ENCODE results near the gene KCNK4. TPM values are rescaled to one million over a fixed set of nuclear protein-coding genes. Genes with fewer than 3 reads are reported as not detected.

KCNK4 gene
- polyA plus RNA-seq, 1 donor (not counting 4 experiments of a cell fraction or from before 2014, with no cell fraction given) = not detected

DNA sequence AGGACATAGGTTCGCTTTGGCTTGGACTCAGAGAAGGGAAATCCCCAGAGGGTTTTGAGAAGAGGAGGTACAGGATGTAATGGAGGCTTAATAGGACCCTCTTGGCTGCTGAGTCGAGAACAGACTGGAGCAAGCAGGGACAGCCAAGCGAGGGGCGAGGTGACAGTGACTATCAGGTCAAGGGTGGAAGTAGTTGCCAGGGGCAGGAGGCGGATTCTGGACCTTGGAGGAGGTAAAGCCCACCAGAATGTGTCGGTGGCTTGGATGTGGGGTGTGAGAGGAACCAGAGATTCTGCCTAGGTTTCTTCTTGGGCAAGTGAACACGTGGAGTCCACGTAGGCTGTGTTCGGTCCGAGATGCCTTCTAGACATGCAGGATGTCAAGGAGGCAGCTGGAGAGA lies 21.8 kb downstream of the KCNK4 start:
- H3K9me1 ChIP-seq (ENCODE audit: control insufficient read depth, extremely low read depth, insufficient read depth, low read length) = no peaks in the 10 kb centered on the region
- H4K20me1 ChIP-seq (ENCODE audit: control insufficient read depth, extremely low read depth, insufficient read depth, low read length) = peaks cover 3% of the 10 kb centered on the region
- H3K4me3 ChIP-seq (ENCODE audit: control insufficient read depth in 2 of 3, extremely low read depth in 1 of 3, insufficient read depth in 2 of 3, low read depth in 1 of 3, low read length in 3 of 3) = no peak overlapping the region
- H2AFZ ChIP-seq (ENCODE audit: control insufficient read depth, low read length) = no peak overlapping the region
- no peak for DNase-seq (ENCODE audit: low read depth, low spot score)
- no peaks in the 10 kb centered on the region for H3K27me3 ChIP-seq (ENCODE audit: control insufficient read depth, extremely low read depth, insufficient read depth, low read length)
- peak overlapping the region; percentile 15 for H3K27ac ChIP-seq (ENCODE audit: control insufficient read depth, insufficient read depth, low read length)
- H3K4me2 ChIP-seq (ENCODE audit: control insufficient read depth, extremely low read depth, insufficient read depth, low read depth, low read length) = peak overlapping the region; percentile 19
- peak overlapping the region; percentile 13 for H3K9ac ChIP-seq (ENCODE audit: control insufficient read depth, extremely low read depth, insufficient read depth, low read length)
- no peak for FAIRE-seq
- TF ChIP-seq EZH2 (IDR thresholded peaks at IDR 0.05; ENCODE audit: low read length) = no peak
- TF ChIP-seq, protein P1, sequence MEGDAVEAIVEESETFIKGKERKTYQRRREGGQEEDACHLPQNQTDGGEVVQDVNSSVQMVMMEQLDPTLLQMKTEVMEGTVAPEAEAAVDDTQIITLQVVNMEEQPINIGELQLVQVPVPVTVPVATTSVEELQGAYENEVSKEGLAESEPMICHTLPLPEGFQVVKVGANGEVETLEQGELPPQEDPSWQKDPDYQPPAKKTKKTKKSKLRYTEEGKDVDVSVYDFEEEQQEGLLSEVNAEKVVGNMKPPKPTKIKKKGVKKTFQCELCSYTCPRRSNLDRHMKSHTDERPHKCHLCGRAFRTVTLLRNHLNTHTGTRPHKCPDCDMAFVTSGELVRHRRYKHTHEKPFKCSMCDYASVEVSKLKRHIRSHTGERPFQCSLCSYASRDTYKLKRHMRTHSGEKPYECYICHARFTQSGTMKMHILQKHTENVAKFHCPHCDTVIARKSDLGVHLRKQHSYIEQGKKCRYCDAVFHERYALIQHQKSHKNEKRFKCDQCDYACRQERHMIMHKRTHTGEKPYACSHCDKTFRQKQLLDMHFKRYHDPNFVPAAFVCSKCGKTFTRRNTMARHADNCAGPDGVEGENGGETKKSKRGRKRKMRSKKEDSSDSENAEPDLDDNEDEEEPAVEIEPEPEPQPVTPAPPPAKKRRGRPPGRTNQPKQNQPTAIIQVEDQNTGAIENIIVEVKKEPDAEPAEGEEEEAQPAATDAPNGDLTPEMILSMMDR (optimal IDR thresholded peaks at IDR 0.05 in 1 of 3, IDR thresholded peaks at IDR 0.05 in 1 of 3, conservative IDR thresholded peaks at IDR 0.05 in 1 of 3; ENCODE audit: extremely low read depth in 1 of 3, insufficient read depth in 2 of 3, low read length in 3 of 3) = no peak
- dilution Hi-C loops (cut with MboI; ENCODE audit: extremely low pct_ligation_motif_present, low sequenced_read_pairs) = no loop called here
- H3K9me3 ChIP-seq (ENCODE audit: control insufficient read depth, low read depth, low read length) = no peaks in the 10 kb centered on the region
- H3K4me1 ChIP-seq (ENCODE audit: control insufficient read depth, extremely low read depth, insufficient read depth, low read length) = peaks cover 28% of the 10 kb centered on the region
- H3K36me3 ChIP-seq (ENCODE audit: control insufficient read depth in 2 of 2, extremely low read depth in 1 of 2, insufficient read depth in 2 of 2, low read length in 2 of 2) = peaks cover 13 to 22% of the 10 kb centered on the region in 2 experiments
- H3K79me2 ChIP-seq (ENCODE audit: control insufficient read depth, insufficient read depth, low read length) = peaks cover 17% of the 10 kb centered on the region

DNA sequence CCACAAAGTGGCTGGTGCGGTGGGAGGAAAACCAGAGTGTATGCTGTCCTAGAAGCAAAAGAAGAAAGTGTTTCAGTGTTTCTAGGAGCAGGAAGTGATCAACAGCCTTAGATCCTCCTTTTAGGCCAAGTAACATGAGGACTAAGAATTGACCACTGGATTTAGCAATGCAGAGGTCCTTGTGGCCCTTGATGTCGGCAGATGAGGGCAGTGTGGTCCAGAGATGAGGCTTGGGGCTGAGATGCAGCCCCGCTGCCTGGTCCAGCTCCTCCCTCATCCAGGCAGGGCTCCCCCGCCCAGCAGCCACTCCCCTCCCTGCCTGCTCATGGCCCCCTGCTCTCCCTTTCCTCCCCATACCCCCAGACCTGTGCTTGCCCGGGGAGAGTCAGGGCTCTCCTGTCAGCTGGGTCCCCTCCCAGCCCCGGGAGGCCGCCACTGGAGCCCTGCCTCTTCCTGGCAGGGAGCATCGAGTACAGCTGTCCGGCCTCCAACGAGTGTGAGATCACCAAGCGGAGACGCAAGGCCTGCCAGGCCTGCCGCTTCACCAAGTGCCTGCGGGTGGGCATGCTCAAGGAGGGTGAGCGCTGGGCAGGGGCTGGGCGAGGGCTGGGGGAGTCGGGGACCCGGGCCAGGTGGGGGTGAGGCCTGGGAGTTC lies 22.5 kb downstream of the KCNK4 start:
- H3K4me3 ChIP-seq (ENCODE audit: control insufficient read depth in 2 of 3, extremely low read depth in 1 of 3, insufficient read depth in 2 of 3, low read depth in 1 of 3, low read length in 3 of 3) = no peak overlapping the region
- H2AFZ ChIP-seq (ENCODE audit: control insufficient read depth, low read length) = no peak overlapping the region
- no peaks in the 10 kb centered on the region for H3K9me1 ChIP-seq (ENCODE audit: control insufficient read depth, extremely low read depth, insufficient read depth, low read length)
- H3K9ac ChIP-seq (ENCODE audit: control insufficient read depth, extremely low read depth, insufficient read depth, low read length) = peak overlapping the region; percentile 13
- H3K9me3 ChIP-seq (ENCODE audit: control insufficient read depth, low read depth, low read length) = no peaks in the 10 kb centered on the region
- FAIRE-seq = no peak
- no peak overlapping the region for H3K27ac ChIP-seq (ENCODE audit: control insufficient read depth, insufficient read depth, low read length)
- peaks cover 28% of the 10 kb centered on the region for H3K4me1 ChIP-seq (ENCODE audit: control insufficient read depth, extremely low read depth, insufficient read depth, low read length)
- no peak for TF ChIP-seq EZH2 (IDR thresholded peaks at IDR 0.05; ENCODE audit: low read length)
- TF ChIP-seq, protein P1 (optimal IDR thresholded peaks at IDR 0.05 in 1 of 3, IDR thresholded peaks at IDR 0.05 in 1 of 3, conservative IDR thresholded peaks at IDR 0.05 in 1 of 3; ENCODE audit: extremely low read depth in 1 of 3, insufficient read depth in 2 of 3, low read length in 3 of 3) = peak in 1 of 3 experiments; percentile 23
- dilution Hi-C loops (cut with MboI; ENCODE audit: extremely low pct_ligation_motif_present, low sequenced_read_pairs) = no loop called here
- no peak for DNase-seq (ENCODE audit: low read depth, low spot score)
- peaks cover 17% of the 10 kb centered on the region for H3K79me2 ChIP-seq (ENCODE audit: control insufficient read depth, insufficient read depth, low read length)
- peaks cover 3% of the 10 kb centered on the region for H4K20me1 ChIP-seq (ENCODE audit: control insufficient read depth, extremely low read depth, insufficient read depth, low read length)
- H3K4me2 ChIP-seq (ENCODE audit: control insufficient read depth, extremely low read depth, insufficient read depth, low read depth, low read length) = no peak overlapping the region
- peaks cover 13 to 22% of the 10 kb centered on the region in 2 experiments for H3K36me3 ChIP-seq (ENCODE audit: control insufficient read depth in 2 of 2, extremely low read depth in 1 of 2, insufficient read depth in 2 of 2, low read length in 2 of 2)
- H3K27me3 ChIP-seq (ENCODE audit: control insufficient read depth, extremely low read depth, insufficient read depth, low read length) = no peaks in the 10 kb centered on the region
